Fibroblast of peridontal ligament (primary cell): ENCODE results near the gene TMOD2.

Experiments
- DNase-seq: peaks from one replicate; pipeline ENCODE4 v3.0.0-alpha.2; 2010; ENCODE audit errors: extremely low read depth

TMOD2 gene

GRCh38 chr15:51856714-51857380, 105.5 kb downstream of the TMOD2 start:
- DNase-seq, result peak; percentile 47

GRCh38 chr15:51861557-51862359, 110.4 kb downstream of the TMOD2 start:
- DNase-seq, result no peak

GRCh38 chr15:51863131-51863530, 111.7 kb downstream of the TMOD2 start:
- no peak for DNase-seq

GRCh38 chr15:51864408-51865056, 113.1 kb downstream of the TMOD2 start:
- peak; percentile 32 for DNase-seq

- no peak for DNase-seq
Observed at GRCh38 chr15:51865317-51865716, 113.9 kb downstream of the TMOD2 start.
